ENCODE data around the gene EBLN1.
A peak's percentile ranks its signal among the peaks of the same experiment; 100 is the strongest.

EBLN1 gene

GRCh38 chr10:22217842-22218241 lies at the start of gene EBLN1:
EBLN1 (minus strand) TSS chr10:22218015; CDS start chr10:22209983, 8,032 bp downstream.
- DNase-seq, result no peak

- no peak for DNase-seq
Measured at GRCh38 chr10:22265839-22266537, 48.2 kb upstream of the EBLN1 start.

DNA sequence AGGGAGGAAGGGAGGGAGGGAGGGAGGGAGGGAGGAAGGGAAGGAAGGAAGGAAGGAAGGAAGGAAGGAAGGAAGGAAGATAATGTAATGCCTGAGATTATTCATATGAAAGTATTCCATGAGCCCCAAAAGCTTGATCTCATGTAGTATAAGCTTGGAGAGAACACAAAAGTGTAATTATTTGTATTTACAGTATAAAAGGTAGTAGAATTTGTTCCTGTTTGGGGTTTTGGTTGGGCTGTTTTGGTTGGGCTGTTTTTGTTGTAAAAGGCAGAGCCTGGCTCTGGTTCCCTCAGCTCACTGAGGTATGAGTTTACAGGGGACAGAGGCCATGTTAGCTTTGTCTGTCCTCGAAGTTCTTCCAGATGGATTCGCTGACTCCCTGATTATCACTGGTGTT lies 45.3 kb upstream of the EBLN1 start:
- no peak for DNase-seq

- DNase-seq, result no peak
Measured at GRCh38 chr10:22259280-22259679, 41.5 kb upstream of the EBLN1 start.

GRCh38 chr10:22258471-22258870 lies 40.7 kb upstream of the EBLN1 start:
- no peak for DNase-seq

- no peak for DNase-seq
Measured at GRCh38 chr10:22253580-22253882, 35.7 kb upstream of the EBLN1 start.

- no peak for DNase-seq
Measured at GRCh38 chr10:22252801-22253579, 35.2 kb upstream of the EBLN1 start.

DNA sequence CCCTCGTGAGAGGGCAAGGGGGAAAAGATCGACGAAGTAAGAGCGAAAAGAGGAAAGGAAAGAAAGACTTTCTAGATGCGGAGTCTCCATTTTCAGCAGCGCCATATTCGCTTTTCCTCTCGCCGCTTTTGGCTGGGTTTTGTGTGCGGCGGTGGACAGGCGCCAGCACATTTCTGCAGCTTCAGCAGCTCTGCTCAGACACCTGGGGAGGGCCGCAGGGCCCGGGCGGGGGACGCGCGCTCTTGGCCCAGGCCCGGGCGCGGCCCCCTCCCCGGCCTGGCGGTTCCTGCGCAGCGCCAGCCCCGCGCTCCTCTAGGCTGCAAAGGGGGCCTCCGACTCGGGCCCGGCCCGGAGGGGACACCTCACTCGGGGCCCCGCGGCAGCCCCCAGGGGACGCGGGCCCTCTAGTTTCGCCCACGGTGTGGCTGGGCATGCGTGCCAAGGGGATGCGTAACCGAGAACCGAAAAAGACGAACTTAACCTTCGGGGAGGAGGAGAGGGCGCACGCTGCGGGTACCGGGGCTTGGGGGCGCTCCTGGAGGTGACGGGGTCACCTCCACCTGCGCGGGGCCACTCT lies 34.5 kb upstream of the EBLN1 start:
- DNase-seq, result peak; percentile 19

DNA sequence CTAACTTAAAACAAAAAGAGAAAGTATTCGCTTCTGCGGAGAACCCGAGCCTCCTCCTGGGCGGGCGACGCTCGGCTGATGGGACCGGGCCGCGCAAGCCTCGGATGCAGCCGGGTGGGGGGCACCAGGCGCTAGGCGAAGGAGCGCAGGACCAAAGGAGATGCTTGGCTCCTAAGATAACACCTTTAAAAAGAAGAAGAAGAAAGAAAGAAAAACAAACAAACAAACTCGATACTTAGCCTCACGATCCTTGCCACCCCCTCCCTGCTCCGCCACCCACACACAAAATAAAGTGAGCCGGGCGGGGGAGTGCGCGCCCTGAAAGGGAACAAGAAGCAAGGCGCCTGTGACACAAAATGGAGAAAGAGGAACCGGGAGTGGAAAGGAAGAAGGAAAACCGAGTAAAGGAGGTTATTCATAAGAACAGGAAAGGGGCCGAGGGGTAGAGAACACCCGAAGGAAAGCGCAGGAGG lies 34.0 kb upstream of the EBLN1 start:
- peak; percentile 33 for DNase-seq

DNA sequence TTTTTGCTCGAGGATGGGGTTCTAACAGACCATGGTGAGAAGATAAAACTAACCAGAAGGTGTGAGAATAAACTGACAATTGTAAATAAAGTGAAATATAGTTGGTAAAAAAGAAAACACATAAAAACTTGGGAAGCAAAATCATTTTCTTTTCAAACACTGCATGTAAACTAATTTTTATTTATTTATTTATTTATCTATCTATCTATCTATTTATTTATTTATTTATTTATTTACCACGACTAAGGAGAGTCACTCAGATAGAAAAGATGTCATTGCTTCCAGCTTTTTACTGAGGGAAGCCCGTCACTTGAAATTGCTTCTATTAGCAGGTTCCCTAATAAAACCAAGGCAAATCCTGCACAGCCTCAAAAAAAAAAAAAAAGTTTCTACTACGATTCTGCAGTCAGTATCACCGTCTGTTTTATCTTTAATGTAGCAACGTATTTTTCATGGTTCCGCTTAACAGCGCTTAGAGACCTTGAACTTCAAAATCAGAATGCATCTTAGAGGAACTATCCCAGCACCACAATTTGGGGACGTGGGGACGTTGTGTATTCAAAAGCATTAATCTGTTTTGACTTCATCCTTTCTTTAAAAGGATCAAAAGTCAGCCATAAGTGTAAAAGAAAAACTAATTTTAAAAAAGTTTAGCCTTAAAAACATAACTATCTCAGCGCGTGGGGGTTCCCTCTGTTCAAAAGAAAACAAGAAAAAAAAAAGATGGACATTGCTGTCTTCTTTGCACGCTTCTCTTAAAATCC lies 33.3 kb upstream of the EBLN1 start:
- no peak for DNase-seq

GRCh38 chr10:22247636-22248035 lies 29.8 kb upstream of the EBLN1 start:
- DNase-seq, result no peak

DNA sequence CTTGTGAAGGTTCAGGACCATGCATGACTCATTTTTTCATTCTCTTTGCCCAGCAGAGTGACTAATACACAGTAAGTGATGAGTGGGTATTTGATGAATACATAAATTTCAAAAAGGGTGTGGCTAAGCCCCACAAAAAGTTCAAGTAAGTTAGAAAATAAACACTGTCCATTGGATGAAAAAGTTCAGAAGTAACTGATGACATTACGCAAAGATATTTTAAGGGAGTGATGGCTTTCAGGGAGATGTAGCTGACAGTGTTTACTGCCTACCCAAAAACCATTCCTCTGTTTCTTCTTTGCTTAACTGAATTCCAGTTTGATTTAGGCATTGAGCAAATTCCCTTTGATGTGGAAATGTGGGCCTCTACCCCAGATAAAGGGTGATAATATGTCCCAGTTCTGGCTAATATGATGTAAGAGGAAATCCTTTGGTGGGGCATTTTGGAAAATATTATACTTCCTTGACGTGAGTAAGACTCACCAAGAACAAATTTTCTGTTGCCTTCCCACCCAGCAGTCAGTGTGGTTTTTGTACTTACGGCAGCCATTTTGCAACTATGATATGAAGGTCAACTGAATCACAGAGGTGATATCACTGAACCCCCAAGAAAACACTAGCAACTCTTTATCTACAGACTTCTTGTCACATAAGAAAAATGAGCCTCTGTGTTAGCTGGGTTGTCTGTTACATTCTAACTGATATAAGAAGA lies 29.0 kb upstream of the EBLN1 start:
- DNase-seq, result no peak

DNA sequence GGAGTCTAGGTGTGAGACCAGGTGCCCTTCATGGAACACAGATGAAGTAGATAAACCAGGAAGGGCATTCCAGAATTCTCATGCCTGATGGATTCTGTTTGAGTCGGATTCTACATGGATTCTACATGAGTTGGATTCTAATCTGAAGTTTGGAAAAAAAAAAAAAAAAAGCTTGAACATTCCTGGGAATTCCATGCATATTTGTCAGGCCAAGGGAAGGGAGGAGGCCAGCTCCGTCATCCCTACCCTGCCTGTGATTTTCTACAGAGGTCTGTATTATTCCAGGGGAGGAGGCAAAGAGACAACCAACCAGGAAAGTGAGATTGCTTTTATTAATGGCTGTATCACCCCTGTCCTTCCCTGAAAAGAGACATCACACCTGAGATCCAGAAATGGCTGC lies 27.8 kb upstream of the EBLN1 start:
- DNase-seq, result no peak

DNA sequence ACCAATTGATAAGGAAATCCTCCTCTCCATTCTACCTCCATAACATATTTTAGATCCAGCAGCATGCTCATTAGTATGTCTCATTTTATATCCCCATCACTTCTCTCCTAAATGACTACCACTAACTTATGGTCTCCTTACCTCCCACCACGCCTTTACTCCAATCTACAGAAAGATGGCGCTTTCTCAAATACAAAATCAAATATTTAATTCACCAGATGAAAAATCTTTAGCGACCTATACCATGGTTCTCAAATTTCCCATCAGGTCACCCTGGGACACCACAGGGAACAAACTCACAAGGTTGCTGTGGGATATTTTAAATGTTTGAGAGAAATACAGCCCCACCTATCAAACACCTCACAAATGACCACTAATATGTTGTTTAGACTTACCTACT lies 27.0 kb upstream of the EBLN1 start:
- no peak for DNase-seq

DNA sequence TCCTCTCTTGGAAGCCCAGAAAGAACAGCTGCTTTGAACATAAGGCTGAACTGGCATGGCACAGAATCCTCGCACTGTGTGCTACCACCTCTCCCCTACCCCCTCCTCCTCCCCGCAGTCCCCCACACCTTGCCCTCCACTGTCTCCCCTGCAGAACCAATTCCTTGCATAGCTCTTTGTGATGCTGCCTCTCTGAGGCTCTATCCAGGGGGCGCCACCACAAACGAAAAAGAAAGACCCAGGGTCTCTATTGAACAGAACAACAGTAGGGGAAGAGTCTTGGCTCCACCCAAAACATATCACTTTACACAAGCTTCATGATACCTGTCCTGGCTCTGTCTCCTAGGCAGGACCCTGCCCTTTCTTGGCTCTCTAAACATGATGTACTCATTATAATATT lies 26.2 kb upstream of the EBLN1 start:
- DNase-seq, result no peak

DNA sequence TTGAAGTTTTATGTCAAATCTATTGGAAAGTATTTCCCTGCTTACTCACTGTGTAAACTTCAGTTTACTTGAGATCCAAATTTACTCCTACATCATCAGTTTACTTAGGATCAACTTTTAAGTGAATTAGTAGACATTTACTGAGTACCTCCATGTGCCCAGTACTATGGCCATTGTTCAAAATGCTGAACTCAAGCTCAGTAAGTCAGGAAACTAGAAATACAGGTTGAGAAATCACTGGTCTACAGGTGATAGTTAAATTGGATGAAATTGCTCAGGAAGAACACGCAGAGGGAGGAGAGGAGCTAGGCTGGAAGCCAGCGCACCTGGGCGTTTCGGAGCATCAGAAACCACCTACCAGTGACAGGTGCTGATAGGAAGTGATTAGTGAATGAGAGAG lies 25.5 kb upstream of the EBLN1 start:
- DNase-seq, result no peak

GRCh38 chr10:22231260-22231659 lies 13.4 kb upstream of the EBLN1 start:
- DNase-seq, result no peak

DNA sequence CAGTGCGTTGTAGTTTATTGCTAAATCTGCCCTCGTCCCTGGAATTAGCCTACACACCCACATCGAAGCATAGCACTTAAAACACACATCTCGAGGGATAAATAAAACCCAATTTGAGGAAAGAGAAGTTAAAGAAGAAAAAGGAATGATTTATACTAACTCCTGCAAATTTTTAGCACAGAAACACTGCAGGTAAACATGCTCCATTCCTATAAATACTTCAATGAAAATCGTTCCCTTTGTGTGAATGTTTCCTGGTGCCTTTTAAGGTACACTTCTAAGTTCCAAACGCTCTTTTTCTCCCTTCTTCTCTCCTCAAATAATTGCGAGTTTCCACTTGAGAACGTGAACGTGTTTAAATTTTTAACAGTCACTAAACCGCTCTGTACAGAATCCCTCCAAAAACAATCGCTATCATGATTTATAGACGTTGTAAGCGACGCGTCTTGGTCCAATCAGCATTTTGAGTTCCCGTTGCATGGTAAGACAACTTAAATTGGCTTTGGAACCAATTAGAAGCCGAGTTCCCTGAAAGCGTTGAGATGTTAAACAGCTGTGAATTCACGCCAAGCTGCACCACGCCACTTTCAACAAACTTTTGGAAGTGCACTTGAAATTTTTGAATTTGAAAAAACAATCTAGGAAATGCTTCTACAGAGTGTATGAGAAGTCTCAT lies 12.5 kb upstream of the EBLN1 start:
- peak; percentile 69 for DNase-seq

DNA sequence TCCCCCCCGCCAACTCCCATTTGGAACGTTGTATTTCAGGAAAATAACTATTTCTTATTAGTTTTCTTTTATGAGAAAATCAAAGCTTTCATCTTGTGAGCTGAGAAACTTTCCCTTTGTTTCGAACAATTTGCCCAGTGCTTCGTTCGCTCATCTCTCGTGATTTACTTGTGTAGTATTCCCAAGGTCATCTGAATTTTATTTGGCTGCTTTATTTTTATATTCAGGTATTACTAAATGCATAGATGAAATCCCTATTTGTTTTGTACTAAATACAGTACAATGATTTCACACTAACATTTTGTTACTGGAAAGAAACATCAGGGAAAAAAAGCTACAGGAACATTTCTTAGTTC lies 12.0 kb upstream of the EBLN1 start:
- DNase-seq, result peak; percentile 3

DNA sequence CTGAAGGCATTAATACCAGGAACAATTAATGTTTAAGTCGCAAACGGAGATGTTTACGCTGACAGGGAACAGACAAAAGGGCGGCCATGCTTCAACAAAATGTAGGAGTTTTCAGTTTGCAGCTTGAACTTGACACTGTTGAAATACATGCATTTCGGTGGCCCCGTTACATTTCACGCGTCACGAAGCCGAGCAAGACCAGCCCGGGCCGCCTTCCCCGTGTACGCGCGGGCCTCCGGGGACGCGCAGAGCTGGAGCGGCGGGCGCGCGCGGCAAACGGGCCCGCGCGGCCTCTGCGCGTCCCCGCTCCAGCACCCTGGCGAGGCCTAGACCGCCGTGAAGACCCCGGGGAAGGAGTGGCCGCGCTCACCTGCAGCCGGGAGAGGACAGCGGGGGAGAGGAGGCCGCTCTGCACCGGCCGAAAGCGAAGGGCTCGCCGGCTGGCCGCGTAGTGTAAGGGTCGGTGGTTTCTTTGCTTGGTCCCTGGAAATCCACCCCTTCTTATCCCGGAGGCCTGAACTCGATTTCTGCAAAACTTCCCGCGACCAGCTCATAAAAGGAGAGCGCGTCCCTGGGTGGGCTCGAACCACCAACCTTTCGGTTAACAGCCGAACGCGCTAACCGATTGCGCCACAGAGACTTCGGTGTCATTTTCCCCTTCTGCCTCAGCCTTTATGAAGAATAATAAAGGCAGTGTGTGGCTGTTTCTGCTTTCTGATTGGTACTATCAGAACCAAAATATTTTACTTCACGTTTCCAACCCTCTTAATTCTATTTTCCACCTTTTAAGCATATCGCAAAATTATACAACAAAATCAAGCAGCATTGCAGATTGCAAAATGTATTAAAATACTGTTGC lies 11.4 kb upstream of the EBLN1 start:
- DNase-seq, result peak; percentile 78

Measured in NCI-H345 (cell line).